Measurements from ENCODE around the gene KLK13.

DNA sequence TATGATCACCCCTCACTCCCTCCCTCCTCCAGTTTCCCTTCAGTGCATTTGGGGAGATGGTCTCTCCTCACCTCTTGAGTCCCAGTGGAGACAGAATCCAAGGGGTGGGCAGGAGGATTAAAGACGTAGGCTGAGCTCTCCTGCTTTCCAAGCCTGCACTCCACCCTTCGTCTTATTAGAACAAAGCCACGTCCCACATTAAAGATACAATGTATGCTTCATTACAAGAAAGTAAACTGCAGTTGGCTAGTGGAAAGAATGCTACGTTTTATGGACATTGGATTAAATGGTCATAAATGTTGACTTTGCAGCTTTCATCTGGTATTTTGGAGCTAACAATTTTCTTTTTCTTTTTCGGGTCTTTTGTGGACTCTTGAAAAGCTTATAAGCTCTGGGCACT, 37.0 kb downstream of the KLK13 start:
- TF ChIP-seq, protein P1, sequence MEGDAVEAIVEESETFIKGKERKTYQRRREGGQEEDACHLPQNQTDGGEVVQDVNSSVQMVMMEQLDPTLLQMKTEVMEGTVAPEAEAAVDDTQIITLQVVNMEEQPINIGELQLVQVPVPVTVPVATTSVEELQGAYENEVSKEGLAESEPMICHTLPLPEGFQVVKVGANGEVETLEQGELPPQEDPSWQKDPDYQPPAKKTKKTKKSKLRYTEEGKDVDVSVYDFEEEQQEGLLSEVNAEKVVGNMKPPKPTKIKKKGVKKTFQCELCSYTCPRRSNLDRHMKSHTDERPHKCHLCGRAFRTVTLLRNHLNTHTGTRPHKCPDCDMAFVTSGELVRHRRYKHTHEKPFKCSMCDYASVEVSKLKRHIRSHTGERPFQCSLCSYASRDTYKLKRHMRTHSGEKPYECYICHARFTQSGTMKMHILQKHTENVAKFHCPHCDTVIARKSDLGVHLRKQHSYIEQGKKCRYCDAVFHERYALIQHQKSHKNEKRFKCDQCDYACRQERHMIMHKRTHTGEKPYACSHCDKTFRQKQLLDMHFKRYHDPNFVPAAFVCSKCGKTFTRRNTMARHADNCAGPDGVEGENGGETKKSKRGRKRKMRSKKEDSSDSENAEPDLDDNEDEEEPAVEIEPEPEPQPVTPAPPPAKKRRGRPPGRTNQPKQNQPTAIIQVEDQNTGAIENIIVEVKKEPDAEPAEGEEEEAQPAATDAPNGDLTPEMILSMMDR (conservative IDR thresholded peaks at IDR 0.05; ENCODE audit: low read depth, low read length), result no peak
- TF ChIP-seq EZH2 (IDR thresholded peaks at IDR 0.05; ENCODE audit: borderline replicate concordance, low read depth, low read length, poor library complexity, severe bottlenecking), result no peak

All from A673 (cell line).